GM10266 (cell line): Measurements from ENCODE around the gene HOXC13.

ENCODE experiments used
- DNase-seq: peaks from one replicate; pipeline ENCODE4 v3.0.0; 2012; ENCODE audit errors: extremely low spot score
- CTCF ChIP-seq: IDR thresholded peaks from 2 replicates; pipeline ENCODE4 v1.5.1; 2012; ENCODE audit warnings: mild to moderate bottlenecking, low read depth; ENCODE audit not compliant: control insufficient read depth, insufficient read depth; ENCODE audit errors: missing control alignments

Gene HOXC13

GRCh38 chr12:53963434-53964314 is 25.0 kb downstream of the HOXC13 start:
- DNase-seq, result no peak
- no peak for TF ChIP-seq CTCF

DNA sequence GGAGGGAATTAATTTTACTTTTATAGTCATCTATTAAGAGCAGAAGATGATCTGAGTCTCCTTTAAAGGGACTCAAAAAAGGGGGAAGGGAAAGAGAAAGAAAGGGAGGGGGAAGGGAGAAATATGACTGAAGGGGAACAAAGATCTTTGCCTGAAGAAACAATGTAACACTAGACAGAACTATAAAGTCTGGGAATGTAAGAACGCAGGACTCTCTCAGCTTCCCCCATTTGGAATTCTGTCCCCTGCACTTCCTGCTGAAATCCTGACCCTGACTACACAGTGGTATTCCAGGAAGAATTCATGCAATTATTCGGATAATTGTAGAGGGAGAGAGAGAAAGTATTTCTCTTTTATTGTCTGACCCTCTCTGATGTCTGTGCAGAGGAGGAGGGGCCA is 25.7 kb downstream of the HOXC13 start:
- no peak for DNase-seq
- TF ChIP-seq CTCF, result no peak

GRCh38 chr12:53965281-53966084 is 26.9 kb downstream of the HOXC13 start:
- no peak for DNase-seq

DNA sequence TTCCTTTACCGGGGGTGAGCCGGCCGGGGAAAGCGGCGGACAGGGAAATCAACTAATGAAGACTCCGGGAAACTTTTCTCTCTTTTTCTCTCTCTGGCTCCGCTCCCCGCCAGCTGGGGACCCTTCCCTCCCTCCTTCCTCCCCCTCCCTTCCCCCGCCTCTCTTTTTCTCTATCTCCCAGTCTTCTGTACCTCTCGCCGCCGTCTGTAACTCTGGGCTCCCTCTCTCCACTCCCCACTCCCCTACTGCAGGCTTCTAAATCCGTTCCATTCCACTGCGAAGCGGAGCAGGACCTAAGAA is 27.4 kb downstream of the HOXC13 start:
- no peak for DNase-seq

More at GRCh38 chr12:53965281-53966084, 26.9 kb downstream of the HOXC13 start:
- TF ChIP-seq CTCF, result no peak

GRCh38 chr12:53966385-53967133 is 27.9 kb downstream of the HOXC13 start:
- TF ChIP-seq CTCF, result no peak

More for the DNA sequence above, 27.4 kb downstream of the HOXC13 start:
- TF ChIP-seq CTCF, result no peak

GRCh38 chr12:53967421-53967925 is 28.8 kb downstream of the HOXC13 start:
- no peak for TF ChIP-seq CTCF
- no peak for DNase-seq

More at GRCh38 chr12:53966385-53967133, 27.9 kb downstream of the HOXC13 start:
- DNase-seq, result no peak
